ENCODE data around the gene PTPN11. TPM values are rescaled to one million over a fixed set of nuclear protein-coding genes. Genes with fewer than 3 reads are reported as not detected.

PTPN11 gene
- total and polyA plus RNA-seq, 10 of the 15 experiments (the other 5 are each of a cell fraction or from before 2014, with no cell fraction given): 14.6 to 85.2 (median 58.6) TPM

- Histone ChIP-seq H3K9me3 (replicated peaks; ENCODE audit: control insufficient read depth, insufficient read depth, low read length) (no peaks in the 10 kb centered on the region; the same call in 2 of the 3 replicates), H3K27me3 (replicated peaks in 1 of 2; ENCODE audit: control insufficient read depth in 2 of 2, insufficient read depth in 2 of 2, low read length in 1 of 2) (no peaks in the 10 kb centered on the region), H3K4me3 (no peak overlapping the region), H4K20me1 (ENCODE audit: control insufficient read depth, insufficient read depth) (no peaks in the 10 kb centered on the region), H2AFZ (ENCODE audit: control insufficient read depth, low read depth, low read length) (no peak overlapping the region), H3K79me2 (ENCODE audit: control insufficient read depth, insufficient read depth, low read length) (no peaks in the 10 kb centered on the region), H3K27ac (ENCODE audit: control insufficient read depth, insufficient read depth) (no peak overlapping the region), H3K4me2 (ENCODE audit: control insufficient read depth, insufficient read depth) (no peak overlapping the region), H3K4me1 (ENCODE audit: control insufficient read depth, insufficient read depth, low read length) (no peaks in the 10 kb centered on the region), H3K36me3 (ENCODE audit: control insufficient read depth in 2 of 2, insufficient read depth in 2 of 2, low read length in 1 of 2) (peaks cover 11 to 30% of the 10 kb centered on the region in 2 experiments), H3K9ac (ENCODE audit: control insufficient read depth, insufficient read depth, low read length) (no peak overlapping the region)
- DNase-seq (ENCODE audit: low read depth, low spot score) (no peak), ATAC-seq (no peak), FAIRE-seq (no peak)
- RAD21 ChIA-PET (ENCODE audit: unreplicated experiment): no interaction called here
- SMC1A ChIA-PET (ENCODE audit: uncharacterized antibody, unreplicated experiment): interaction anchor here (1.2 kb wide), 1 partner anchor 17 kb away, joined by 4 read pairs; no protein-coding TSS in a partner anchor
- WGBS (ENCODE audit: insufficient coverage, insufficient replicate concordance, low lambda C conversion rate, missing lambda C conversion rate): 97% methylated on average over 4 of the region's 4 CpGs
- in situ Hi-C loops (cut with MboI) (no loop called here), intact Hi-C loops (cut with micrococcal nuclease; ENCODE audit: unreplicated experiment) (no loop called here)
- CTCF ChIA-PET: no interaction called here
- BruUV-seq (replicated peaks): no TSS peak
- no peak for TF ChIP-seq ZNF384 (IDR thresholded peaks at IDR 0.05; ENCODE audit: borderline replicate concordance, low read depth, low read length)
- TF ChIP-seq YBX1 (IDR thresholded peaks at IDR 0.05): no peak
- POLR2A ChIA-PET: interaction anchor here (0.6 to 1.2 kb wide), 2 partner anchors 9 kb away, joined by 3 to 5 read pairs; no protein-coding TSS in a partner anchor
Observed at GRCh38 chr12:112480931-112481330, 62.2 kb downstream of the PTPN11 start.

- in situ Hi-C loops (cut with MboI): no loop called here
- ChIA-PET POLR2A (no interaction called here), RAD21 (ENCODE audit: unreplicated experiment) (no interaction called here), CTCF (interaction anchor here (0.9 kb wide), 1 partner anchor 19 kb away, joined by 4 read pairs; no protein-coding TSS in a partner anchor), SMC1A (ENCODE audit: uncharacterized antibody, unreplicated experiment) (interaction anchor here (0.8 kb wide), 1 partner anchor 12 kb away, joined by 3 read pairs; no protein-coding TSS in a partner anchor)
- ATAC-seq: no peak
- intact Hi-C loops (cut with micrococcal nuclease; ENCODE audit: unreplicated experiment): no loop called here
- no peak for FAIRE-seq
- no peaks in the 10 kb centered on the region for H3K79me2 ChIP-seq (ENCODE audit: control insufficient read depth, insufficient read depth, low read length)
- H3K4me2 ChIP-seq (ENCODE audit: control insufficient read depth, insufficient read depth): no peak overlapping the region
- no peaks in the 10 kb centered on the region for H4K20me1 ChIP-seq (ENCODE audit: control insufficient read depth, insufficient read depth)
- no peak overlapping the region for H3K27ac ChIP-seq (ENCODE audit: control insufficient read depth, insufficient read depth)
- H3K9me3 ChIP-seq (replicated peaks; ENCODE audit: control insufficient read depth, insufficient read depth, low read length): no peaks in the 10 kb centered on the region; the same call in 2 of the 3 replicates
- no TSS peak for BruUV-seq (replicated peaks)
- H3K4me3 ChIP-seq: no peak overlapping the region
- no peak overlapping the region for H3K9ac ChIP-seq (ENCODE audit: control insufficient read depth, insufficient read depth, low read length)
- H3K27me3 ChIP-seq (replicated peaks in 1 of 2; ENCODE audit: control insufficient read depth in 2 of 2, insufficient read depth in 2 of 2, low read length in 1 of 2): no peaks in the 10 kb centered on the region
- peaks cover 13 to 27% of the 10 kb centered on the region in 2 experiments for H3K36me3 ChIP-seq (ENCODE audit: control insufficient read depth in 2 of 2, insufficient read depth in 2 of 2, low read length in 1 of 2)
- 95% methylated on average over 2 of the region's 2 CpGs for WGBS (ENCODE audit: insufficient coverage, insufficient replicate concordance, low lambda C conversion rate, missing lambda C conversion rate)
- DNase-seq (ENCODE audit: low read depth, low spot score): no peak
- no peaks in the 10 kb centered on the region for H3K4me1 ChIP-seq (ENCODE audit: control insufficient read depth, insufficient read depth, low read length)
- H2AFZ ChIP-seq (ENCODE audit: control insufficient read depth, low read depth, low read length): no peak overlapping the region
- TF ChIP-seq KDM1A (IDR thresholded peaks at IDR 0.05; ENCODE audit: borderline replicate concordance) (no peak), POLR2A (IDR thresholded peaks at IDR 0.05; ENCODE audit: low read depth, low read length) (no peak), MAX (IDR thresholded peaks at IDR 0.05; ENCODE audit: low read depth, low read length) (no peak), POLR2AphosphoS2 (IDR thresholded peaks at IDR 0.05; ENCODE audit: low read depth, low read length) (no peak), NRF1 (conservative IDR thresholded peaks at IDR 0.05; ENCODE audit: low read depth, low read length) (no peak), CHD4 (IDR thresholded peaks at IDR 0.05) (no peak), PKNOX1 (IDR thresholded peaks at IDR 0.05) (no peak), HDGF (IDR thresholded peaks at IDR 0.05) (no peak), ZBTB11 (CRISPR knock-in tag; IDR thresholded peaks at IDR 0.05) (no peak), ATF3 (IDR thresholded peaks at IDR 0.05; ENCODE audit: borderline replicate concordance, extremely low read depth, low read depth, low read length) (no peak), MYB (IDR thresholded peaks at IDR 0.05; ENCODE audit: borderline replicate concordance, low read depth, low read length) (no peak), ZNF622 (IDR thresholded peaks at IDR 0.05) (no peak)
Observed at GRCh38 chr12:112482733-112483132, 64.0 kb downstream of the PTPN11 start.

Measured in GM12878 (cell line).